ENCODE measurements around the gene OBP2A. TPM values are rescaled to one million over a fixed set of nuclear protein-coding genes. Genes with fewer than 3 reads are reported as not detected.

OBP2A gene
- total and polyA plus RNA-seq, 2 donors (not counting 1 experiment from before 2014, with no cell fraction given) = not detected

DNA sequence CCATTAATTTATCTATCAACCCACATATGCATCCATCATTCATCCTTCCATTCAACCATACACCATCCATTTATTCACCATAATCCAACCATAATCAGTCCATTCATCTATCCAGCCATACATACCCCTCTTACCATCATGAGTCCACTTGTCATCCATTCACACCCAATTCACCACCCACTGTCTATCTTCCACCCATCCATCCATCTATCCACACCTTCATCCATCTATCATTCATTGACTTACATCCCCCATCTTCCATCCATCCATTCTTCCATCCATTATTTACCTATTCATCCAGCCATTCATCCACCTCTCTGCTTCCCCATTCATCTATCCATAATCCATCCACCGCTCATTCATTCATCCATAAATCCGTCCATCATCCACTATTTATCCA lies 33.4 kb downstream of the OBP2A start:
- H3K9me3 ChIP-seq (ENCODE audit: control insufficient read depth, insufficient read depth, low read depth, low read length) = no peaks in the 10 kb centered on the region
- H3K9ac ChIP-seq (ENCODE audit: insufficient read depth, low read length) = no peak overlapping the region
- H3K4me3 ChIP-seq (replicated peaks in 1 of 4; ENCODE audit: control extremely low read depth in 1 of 4, insufficient read depth in 1 of 4, low read depth in 3 of 4, low read length in 4 of 4) = no peak overlapping the region
- DNase-seq (ENCODE audit: low read depth in 2 of 2) = no peak
- H3K27me3 ChIP-seq (ENCODE audit: control insufficient read depth, insufficient read depth, low read length) = no peaks in the 10 kb centered on the region
- TF ChIP-seq, protein P1, sequence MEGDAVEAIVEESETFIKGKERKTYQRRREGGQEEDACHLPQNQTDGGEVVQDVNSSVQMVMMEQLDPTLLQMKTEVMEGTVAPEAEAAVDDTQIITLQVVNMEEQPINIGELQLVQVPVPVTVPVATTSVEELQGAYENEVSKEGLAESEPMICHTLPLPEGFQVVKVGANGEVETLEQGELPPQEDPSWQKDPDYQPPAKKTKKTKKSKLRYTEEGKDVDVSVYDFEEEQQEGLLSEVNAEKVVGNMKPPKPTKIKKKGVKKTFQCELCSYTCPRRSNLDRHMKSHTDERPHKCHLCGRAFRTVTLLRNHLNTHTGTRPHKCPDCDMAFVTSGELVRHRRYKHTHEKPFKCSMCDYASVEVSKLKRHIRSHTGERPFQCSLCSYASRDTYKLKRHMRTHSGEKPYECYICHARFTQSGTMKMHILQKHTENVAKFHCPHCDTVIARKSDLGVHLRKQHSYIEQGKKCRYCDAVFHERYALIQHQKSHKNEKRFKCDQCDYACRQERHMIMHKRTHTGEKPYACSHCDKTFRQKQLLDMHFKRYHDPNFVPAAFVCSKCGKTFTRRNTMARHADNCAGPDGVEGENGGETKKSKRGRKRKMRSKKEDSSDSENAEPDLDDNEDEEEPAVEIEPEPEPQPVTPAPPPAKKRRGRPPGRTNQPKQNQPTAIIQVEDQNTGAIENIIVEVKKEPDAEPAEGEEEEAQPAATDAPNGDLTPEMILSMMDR (conservative IDR thresholded peaks at IDR 0.05 in 1 of 2, IDR thresholded peaks at IDR 0.05 in 1 of 2; ENCODE audit: low read depth in 1 of 2, low read length in 2 of 2) = no peak
- TF ChIP-seq EZH2 (IDR thresholded peaks at IDR 0.05; ENCODE audit: low read length, missing control alignments) = no peak
- H3K36me3 ChIP-seq (ENCODE audit: control insufficient read depth, insufficient read depth, low read length) = no peaks in the 10 kb centered on the region
- H3K4me2 ChIP-seq (ENCODE audit: extremely low read depth, insufficient read depth, low read length) = no peak overlapping the region
- H3K27ac ChIP-seq (ENCODE audit: insufficient read depth, low read length) = no peak overlapping the region
- H4K20me1 ChIP-seq (ENCODE audit: control insufficient read depth, extremely low read depth, insufficient read depth, low read length) = no peaks in the 10 kb centered on the region
- no peaks in the 10 kb centered on the region for H3K4me1 ChIP-seq (ENCODE audit: control insufficient read depth, extremely low read depth, insufficient read depth, low read length)
- H3K79me2 ChIP-seq (ENCODE audit: control insufficient read depth, insufficient read depth, low read length) = no peaks in the 10 kb centered on the region
- no peak overlapping the region for H2AFZ ChIP-seq (ENCODE audit: low read length)

DNA sequence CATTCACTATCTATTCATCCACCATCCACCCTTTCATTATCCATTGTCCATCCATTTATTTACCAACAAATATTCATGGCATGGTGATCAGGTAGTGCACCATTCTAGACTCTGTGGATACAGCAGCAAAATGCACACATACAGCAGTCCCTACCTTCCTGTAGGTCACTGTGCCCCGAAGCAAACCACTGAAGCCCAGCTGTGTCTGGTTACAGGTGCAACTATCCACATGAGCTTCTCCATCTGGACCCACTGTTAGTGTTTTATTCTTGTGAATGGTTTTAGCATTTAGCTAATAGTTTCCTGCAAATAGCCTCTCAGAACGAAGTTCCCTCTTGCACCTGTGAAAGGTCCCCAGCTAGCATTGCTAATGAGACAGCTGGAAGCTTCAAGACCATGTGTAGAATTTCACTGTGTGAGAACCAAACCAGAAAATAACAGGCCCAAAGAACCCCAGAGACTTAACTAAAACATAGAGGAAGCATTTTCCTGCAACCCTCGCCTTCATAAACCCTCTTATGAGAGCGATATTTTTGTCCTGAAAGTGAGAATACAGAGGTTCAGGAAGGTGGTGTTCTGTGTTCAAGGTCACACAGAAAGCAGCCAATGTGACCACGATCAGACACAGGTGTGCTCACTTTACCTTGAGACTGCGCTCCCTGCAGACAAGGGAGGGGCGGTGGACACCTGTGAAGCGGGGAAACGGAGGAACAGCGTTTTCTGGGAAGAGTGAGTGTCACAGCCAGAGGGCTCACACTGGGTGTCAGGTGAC lies 34.1 kb downstream of the OBP2A start:
- H3K9ac ChIP-seq (ENCODE audit: insufficient read depth, low read length) = no peak overlapping the region
- no peaks in the 10 kb centered on the region for H4K20me1 ChIP-seq (ENCODE audit: control insufficient read depth, extremely low read depth, insufficient read depth, low read length)
- DNase-seq (ENCODE audit: low read depth in 2 of 2) = no peak
- H3K4me2 ChIP-seq (ENCODE audit: extremely low read depth, insufficient read depth, low read length) = no peak overlapping the region
- H3K9me3 ChIP-seq (ENCODE audit: control insufficient read depth, insufficient read depth, low read depth, low read length) = no peaks in the 10 kb centered on the region
- no peaks in the 10 kb centered on the region for H3K4me1 ChIP-seq (ENCODE audit: control insufficient read depth, extremely low read depth, insufficient read depth, low read length)
- no peak overlapping the region for H3K4me3 ChIP-seq (replicated peaks in 1 of 4; ENCODE audit: control extremely low read depth in 1 of 4, insufficient read depth in 1 of 4, low read depth in 3 of 4, low read length in 4 of 4)
- TF ChIP-seq, protein P1 (conservative IDR thresholded peaks at IDR 0.05 in 1 of 2, IDR thresholded peaks at IDR 0.05 in 1 of 2; ENCODE audit: low read depth in 1 of 2, low read length in 2 of 2) = no peak
- TF ChIP-seq EZH2 (IDR thresholded peaks at IDR 0.05; ENCODE audit: low read length, missing control alignments) = no peak
- no peaks in the 10 kb centered on the region for H3K36me3 ChIP-seq (ENCODE audit: control insufficient read depth, insufficient read depth, low read length)
- H3K79me2 ChIP-seq (ENCODE audit: control insufficient read depth, insufficient read depth, low read length) = no peaks in the 10 kb centered on the region
- no peaks in the 10 kb centered on the region for H3K27me3 ChIP-seq (ENCODE audit: control insufficient read depth, insufficient read depth, low read length)
- no peak overlapping the region for H2AFZ ChIP-seq (ENCODE audit: low read length)
- H3K27ac ChIP-seq (ENCODE audit: insufficient read depth, low read length) = no peak overlapping the region

DNA sequence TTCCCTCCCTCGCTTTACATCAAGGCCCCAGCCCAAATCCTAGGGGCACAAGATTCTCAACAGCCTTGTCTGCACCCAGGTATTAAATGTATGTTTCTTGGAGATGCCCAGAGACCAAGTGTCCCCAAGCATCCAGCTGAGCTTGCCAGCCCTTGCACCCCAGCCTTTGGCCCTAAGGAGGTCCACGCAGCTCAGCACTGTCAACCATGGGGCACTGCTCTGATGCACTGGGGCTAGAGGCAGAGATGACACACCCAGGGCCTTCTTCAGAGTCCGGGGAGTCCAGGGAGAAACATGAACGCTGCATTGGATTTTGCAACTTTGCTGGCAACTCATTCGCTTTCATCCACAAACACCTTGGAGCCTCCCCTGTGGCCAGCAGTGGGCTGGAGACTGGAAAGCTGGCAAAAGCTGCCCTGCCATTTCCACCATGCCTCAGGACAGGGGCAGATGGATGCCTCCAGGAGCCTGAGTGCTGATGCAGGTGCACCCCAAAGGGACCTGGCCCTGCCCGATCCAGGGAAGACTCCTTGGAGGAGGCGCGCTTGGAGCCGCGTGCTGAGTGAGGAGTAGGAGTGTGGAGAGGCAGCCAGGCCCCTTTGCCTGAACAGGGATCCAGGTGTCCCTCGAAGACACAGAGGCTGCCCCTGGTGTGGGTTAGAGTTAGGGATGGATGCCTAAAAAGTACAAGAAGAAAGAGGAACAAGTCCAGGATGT lies 34.9 kb downstream of the OBP2A start:
- TF ChIP-seq, protein P1 (conservative IDR thresholded peaks at IDR 0.05 in 1 of 2, IDR thresholded peaks at IDR 0.05 in 1 of 2; ENCODE audit: low read depth in 1 of 2, low read length in 2 of 2) = no peak
- TF ChIP-seq EZH2 (IDR thresholded peaks at IDR 0.05; ENCODE audit: low read length, missing control alignments) = no peak
- Histone ChIP-seq H3K36me3 (ENCODE audit: control insufficient read depth, insufficient read depth, low read length) (no peaks in the 10 kb centered on the region), H3K4me1 (ENCODE audit: control insufficient read depth, extremely low read depth, insufficient read depth, low read length) (no peaks in the 10 kb centered on the region), H3K27me3 (ENCODE audit: control insufficient read depth, insufficient read depth, low read length) (no peaks in the 10 kb centered on the region), H3K79me2 (ENCODE audit: control insufficient read depth, insufficient read depth, low read length) (no peaks in the 10 kb centered on the region), H3K4me2 (ENCODE audit: extremely low read depth, insufficient read depth, low read length) (no peak overlapping the region), H3K27ac (ENCODE audit: insufficient read depth, low read length) (no peak overlapping the region), H3K4me3 (replicated peaks in 1 of 4; ENCODE audit: control extremely low read depth in 1 of 4, insufficient read depth in 1 of 4, low read depth in 3 of 4, low read length in 4 of 4) (no peak overlapping the region), H2AFZ (ENCODE audit: low read length) (no peak overlapping the region), H3K9ac (ENCODE audit: insufficient read depth, low read length) (no peak overlapping the region), H4K20me1 (ENCODE audit: control insufficient read depth, extremely low read depth, insufficient read depth, low read length) (no peaks in the 10 kb centered on the region), H3K9me3 (ENCODE audit: control insufficient read depth, insufficient read depth, low read depth, low read length) (no peaks in the 10 kb centered on the region)
- no peak for DNase-seq (ENCODE audit: low read depth in 2 of 2)

All from fibroblast of lung (primary cell).